GM23338 (cell line): Measurements from ENCODE around the gene TASP1. TPM values are rescaled to one million over a fixed set of nuclear protein-coding genes. Genes with fewer than 3 reads are reported as not detected.
"Not testable (repeated sequence)": the region's sequence is repeated elsewhere in the genome, so short reads cannot be mapped to it uniquely, and the experiment has no call there.

Experiments used
- ATAC-seq: fragments of 200-7000 bp; cut with Tn5 transposase; 3 replicates; pipeline ENCODE4 v1.9.1; 2020
- DNase-seq: peaks from one replicate; pipeline ENCODE4 v3.0.0-alpha.2; 2015; ENCODE audit warnings: low spot score
- H2AFZ ChIP-seq: fragments of 200-600 bp; sonication (generic); 2 replicates; pipeline ENCODE4 v1.8.0; 2016; ENCODE audit warnings: antibody characterized with exemption, mild to moderate bottlenecking, moderate library complexity
- H3F3A ChIP-seq: fragments of 200-600 bp; sonication (generic); replicated peaks from 2 replicates; pipeline ENCODE4 v1.8.0; 2017; ENCODE audit warnings: antibody characterized with exemption, mixed run types, low read depth
- H3K27ac ChIP-seq: fragments of 200-600 bp; sonication (generic); 2 replicates; pipeline ENCODE4 v1.6.1; 2016; ENCODE audit warnings: low read depth
- H3K27me3 ChIP-seq: fragments of 200-600 bp; sonication (generic); 2 replicates; pipeline ENCODE4 v1.8.0; 2016; ENCODE audit warnings: mild to moderate bottlenecking, mixed run types, moderate library complexity; ENCODE audit not compliant: insufficient read depth
- H3K36me3 ChIP-seq: fragments of 200-600 bp; sonication (generic); 2 replicates; pipeline ENCODE4 v1.8.0; 2016; ENCODE audit warnings: mild to moderate bottlenecking; ENCODE audit not compliant: insufficient read depth
- H3K4me1 ChIP-seq: fragments of 200-600 bp; sonication (generic); 2 replicates; pipeline ENCODE4 v1.8.0; 2016; ENCODE audit warnings: mild to moderate bottlenecking, moderate library complexity; ENCODE audit not compliant: insufficient read depth
- H3K4me2 ChIP-seq: fragments of 200-600 bp; sonication (generic); 2 replicates; pipeline ENCODE4 v1.7.1; 2017; ENCODE audit warnings: mixed run types
- H3K4me3 ChIP-seq: fragments of 200-600 bp; sonication (generic); 2 replicates; pipeline ENCODE4 v1.6.1; 2016; ENCODE audit warnings: mixed run types
- H3K79me2 ChIP-seq: fragments of 200-600 bp; sonication (generic); replicated peaks from 2 replicates; pipeline ENCODE4 v1.8.0; 2017; ENCODE audit warnings: mild to moderate bottlenecking; ENCODE audit not compliant: insufficient read depth
- H3K9me2 ChIP-seq: fragments of 200-600 bp; sonication (generic); 2 replicates; pipeline ENCODE4 v1.8.0; 2017; ENCODE audit not compliant: insufficient read depth
- H4K20me1 ChIP-seq: fragments of 200-600 bp; sonication (generic); replicated peaks from 2 replicates; pipeline ENCODE4 v1.8.0; 2017; ENCODE audit warnings: mild to moderate bottlenecking; ENCODE audit not compliant: insufficient read depth
- H3K27ac Mint-ChIP-seq: 2 replicates; pipeline ENCODE4 v1.8.0; 2020; ENCODE audit warnings: inconsistent platforms, mild to moderate bottlenecking, moderate library complexity, mixed read lengths
- H3K27me3 Mint-ChIP-seq: 3 replicates; pipeline ENCODE4 v1.8.0; 2022; ENCODE audit warnings: low read depth, mild to moderate bottlenecking, moderate library complexity, mixed read lengths, inconsistent platforms; ENCODE audit not compliant: insufficient read depth, poor library complexity
- H3K36me3 Mint-ChIP-seq: 3 replicates; pipeline ENCODE4 v1.8.0; 2021; ENCODE audit warnings: low read depth, mild to moderate bottlenecking, inconsistent platforms, moderate library complexity, mixed read lengths
- H3K4me1 Mint-ChIP-seq: 3 replicates; pipeline ENCODE4 v1.8.0; 2020; ENCODE audit warnings: mild to moderate bottlenecking, inconsistent platforms, mixed read lengths
- H3K4me3 Mint-ChIP-seq: 3 replicates; pipeline ENCODE4 v1.8.0; 2021; ENCODE audit warnings: moderate library complexity, mild to moderate bottlenecking, inconsistent platforms, mixed read lengths
- H3K9me3 Mint-ChIP-seq: 3 replicates; pipeline ENCODE4 v1.8.0; 2020; ENCODE audit warnings: moderate library complexity, mild to moderate bottlenecking, inconsistent platforms, mixed read lengths
- CREB1 ChIP-seq: fragments of 250-450 bp; sonication (Bioruptor Pico); IDR thresholded peaks from 2 replicates; pipeline ENCODE4 v1.5.0; 2020; ENCODE audit warnings: low read depth, mild to moderate bottlenecking, moderate library complexity
- EZH2 ChIP-seq: fragments of 200-600 bp; sonication (generic); IDR thresholded peaks from one replicate; pipeline ENCODE4 v1.8.0; 2017; ENCODE audit warnings: antibody characterized with exemption, mild to moderate bottlenecking, low read depth; ENCODE audit not compliant: unreplicated experiment
- JUNB ChIP-seq: IDR thresholded peaks from one replicate; pipeline ENCODE4 v1.6.1; 2016; ENCODE audit warnings: antibody characterized with exemption; ENCODE audit not compliant: unreplicated experiment
- NANOG ChIP-seq: IDR thresholded peaks from 2 replicates; pipeline ENCODE4 v1.6.1; 2016; ENCODE audit warnings: antibody characterized with exemption, borderline replicate concordance
- REST ChIP-seq: IDR thresholded peaks from one replicate; pipeline ENCODE4 v1.6.1; 2018; ENCODE audit warnings: antibody characterized with exemption; ENCODE audit not compliant: unreplicated experiment
- ZNF462 ChIP-seq: fragments of 250-450 bp; sonication (Bioruptor Pico); IDR thresholded peaks from 2 replicates; pipeline ENCODE4 v1.5.0; 2020; ENCODE audit warnings: mild to moderate bottlenecking, moderate library complexity
- polyA plus RNA-seq: library from polyadenylated mRNA; unstranded; fragments of >200 nt; fragmentation: Nextera tagmentation; extraction: Ambion mirVana; gene quantifications from 2 replicates; pipeline ENCODE4 v1.2.1, GENCODE V29; 2016
- total RNA-seq: library from RNA; depleted of rRNA; stranded (reverse); fragments of >200 nt; shearing (Covaris generic); gene quantifications from 2 replicates; pipeline ENCODE4 v1.2.3, GENCODE V29; 2014

The TASP1 gene
- total and polyA plus RNA-seq, 2 experiments from 2014 or later, result 9.7 to 9.8 TPM

GRCh38 chr20:13593423-13593822 lies 45.3 kb downstream of the TASP1 start:
- H3K27me3 ChIP-seq, H3K9me2 ChIP-seq, H3K4me3 Mint-ChIP-seq, ATAC-seq, H3K4me1 ChIP-seq, H2AFZ ChIP-seq, H3K4me2 ChIP-seq, DNase-seq, H3K4me3 ChIP-seq, H3F3A ChIP-seq, H3K27ac Mint-ChIP-seq, H3K9me3 Mint-ChIP-seq, H3K36me3 ChIP-seq, H3K27ac ChIP-seq, H4K20me1 ChIP-seq, H3K4me1 Mint-ChIP-seq, H3K36me3 Mint-ChIP-seq, H3K27me3 Mint-ChIP-seq: not testable (repeated sequence)
- H3K79me2 ChIP-seq, result peaks cover 14% of the 10 kb centered on the region; the same call in 1 of the 2 replicates

GRCh38 chr20:13588049-13588448 lies 50.7 kb downstream of the TASP1 start:
- DNase-seq (no peak), ATAC-seq (no peak)
- Histone ChIP-seq H3K79me2 (0 out of 2 replicates have a peak, but pooled peaks cover 4% of the 10 kb centered on the region), H3K27me3 (no peaks in the 10 kb centered on the region), H3K4me3 (no peak overlapping the region), H3K9me2 (no peaks in the 10 kb centered on the region), H3K4me2 (no peak overlapping the region), H3K27ac (no peak overlapping the region), H3K36me3 (peaks cover 7% of the 10 kb centered on the region; the same call in 1 of the 2 replicates), H3K4me1 (no peaks in the 10 kb centered on the region), H4K20me1 (no peaks in the 10 kb centered on the region), H3F3A (no peaks in the 10 kb centered on the region), H2AFZ (no peak overlapping the region)
- H3K27me3 Mint-ChIP-seq, result peaks cover 1% of the 10 kb centered on the region
- H3K9me3 Mint-ChIP-seq, result peaks cover 15% of the 10 kb centered on the region
- H3K27ac Mint-ChIP-seq, result no peak overlapping the region
- peaks cover 39% of the 10 kb centered on the region for H3K36me3 Mint-ChIP-seq
- no peaks in the 10 kb centered on the region; the same call in 2 of the 3 replicates for H3K4me1 Mint-ChIP-seq
- no peak overlapping the region for H3K4me3 Mint-ChIP-seq
- TF ChIP-seq ZNF462 (CRISPR knock-in tag) (no peak), REST (no peak), EZH2 (no peak), JUNB (no peak), NANOG (no peak), CREB1 (CRISPR knock-in tag) (no peak)
